Activated CD4-positive, alpha-beta T cell treated with anti-CD3 and anti-CD28 coated beads, Interleukin-10, Interleukin-2, amounts not matched to agents 100 ng/mL and 50 ng/mL, durations not matched to agents 16 hours and 8 hours (primary cell): ENCODE results near the gene TMEM18.

Experiments used
- DNase-seq: peaks from one replicate; pipeline ENCODE4 v3.0.0-alpha.2; 2020

TMEM18 gene

DNA sequence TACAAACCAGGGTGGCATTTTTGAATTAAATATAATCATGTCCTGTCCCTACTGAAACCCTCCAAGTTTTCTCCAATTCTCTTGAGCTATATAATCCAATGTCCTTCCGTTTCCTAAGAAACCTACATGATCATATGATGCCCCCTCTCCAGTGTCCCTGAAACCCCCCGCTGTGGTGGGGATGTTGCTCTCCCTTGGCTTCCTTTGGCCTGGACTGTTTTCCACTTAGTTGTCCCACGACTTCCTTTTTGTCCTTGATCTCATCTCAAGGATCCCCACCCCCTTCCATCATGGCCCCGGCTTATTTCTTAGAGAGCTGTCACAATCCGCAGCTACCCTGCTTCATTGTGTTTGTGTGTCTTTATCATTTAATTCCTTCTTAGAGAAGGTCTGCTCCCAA is 43.8 kb downstream of the TMEM18 start:
- DNase-seq: no peak

DNA sequence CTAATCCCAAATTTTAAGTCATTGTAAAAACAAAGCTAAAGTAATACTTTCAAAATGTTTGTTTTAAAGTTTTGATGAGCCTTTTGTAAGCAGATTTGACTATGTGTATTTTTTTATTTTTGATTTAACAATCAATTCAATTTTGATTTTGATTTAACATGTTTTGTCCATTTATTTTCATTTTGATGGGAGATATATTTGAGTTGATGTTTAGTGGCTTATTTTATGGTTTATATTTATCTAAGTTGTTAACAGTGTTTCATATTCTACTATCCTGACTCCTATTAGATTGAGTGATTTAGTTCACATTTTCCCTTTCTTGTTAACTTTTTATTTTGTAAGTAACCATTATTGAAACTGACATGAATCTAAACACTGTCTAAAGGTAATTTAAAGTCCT is 44.7 kb downstream of the TMEM18 start:
- DNase-seq: no peak

DNA sequence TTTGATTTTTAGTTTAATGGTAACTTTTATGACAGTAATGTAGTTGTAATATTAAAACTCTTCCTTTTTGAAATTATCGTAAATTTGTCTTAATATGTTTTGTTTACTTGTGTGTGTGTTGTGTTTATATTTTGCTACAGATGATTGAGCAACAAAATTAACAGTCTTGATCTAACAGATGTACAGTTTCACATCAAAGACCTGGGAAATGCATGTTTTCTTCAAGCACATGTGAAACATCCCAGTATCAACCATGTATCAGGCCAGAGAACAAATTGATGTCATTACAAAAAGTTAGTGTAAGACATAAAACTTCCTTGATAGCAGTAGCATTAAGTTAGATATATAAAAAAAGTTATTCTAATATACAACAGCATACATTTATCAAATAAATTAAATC is 45.5 kb downstream of the TMEM18 start:
- no peak for DNase-seq

DNA sequence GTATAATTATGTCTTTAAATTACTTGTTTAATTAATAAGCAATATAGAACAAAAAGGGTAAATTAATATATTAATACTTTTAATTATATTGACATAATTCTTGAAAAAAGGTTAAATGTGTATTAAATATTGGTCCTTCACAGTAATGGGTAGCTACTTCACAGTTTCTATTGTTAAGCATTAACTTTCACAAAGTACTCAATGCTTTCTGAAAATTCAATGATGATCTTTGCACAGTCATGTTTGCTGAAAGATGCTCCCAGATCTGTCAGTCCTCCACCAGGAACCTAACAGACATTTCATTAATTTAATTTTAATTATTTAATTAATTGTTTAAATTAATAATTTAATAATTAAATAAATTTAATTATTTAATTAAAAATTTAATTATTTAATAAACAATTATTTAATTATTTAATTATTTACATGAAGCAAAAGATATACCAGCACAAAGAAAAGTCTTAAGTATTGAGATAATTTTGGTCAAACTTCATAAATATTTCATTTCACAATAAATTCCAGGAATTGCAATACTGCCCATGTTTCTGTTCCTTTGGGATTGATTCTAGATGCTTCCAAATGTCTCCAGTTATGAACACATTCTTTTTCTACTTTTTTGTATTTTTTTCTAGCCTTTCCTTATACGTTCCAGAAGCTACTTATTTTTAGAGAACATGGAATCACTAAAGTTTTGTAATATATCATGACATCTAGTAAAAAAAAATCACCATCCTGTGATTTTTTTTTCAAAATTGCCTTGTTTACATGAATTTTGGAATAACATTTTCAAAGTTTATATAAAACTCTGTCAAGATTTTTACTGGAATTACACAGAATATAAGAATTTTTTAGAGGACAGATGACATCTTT is 46.5 kb downstream of the TMEM18 start:
- no peak for DNase-seq

DNA sequence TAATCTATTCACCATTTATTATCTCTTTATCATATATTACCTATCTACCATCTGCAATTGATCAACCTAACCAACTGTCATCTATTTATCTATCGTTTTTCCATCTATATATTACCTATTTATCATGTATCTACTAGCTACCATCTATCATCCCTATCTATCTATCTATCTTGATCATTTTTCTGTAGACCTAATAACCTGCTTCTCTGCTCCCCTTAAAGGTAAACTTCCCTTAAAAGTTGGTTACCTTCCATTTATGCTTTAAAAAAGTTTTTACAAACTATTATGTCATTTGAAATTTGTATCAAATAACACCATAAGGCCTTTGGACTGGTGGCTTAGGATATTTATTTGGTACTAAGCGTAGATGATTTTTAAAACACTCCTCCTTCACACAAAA is 47.2 kb downstream of the TMEM18 start:
- DNase-seq: no peak

DNA sequence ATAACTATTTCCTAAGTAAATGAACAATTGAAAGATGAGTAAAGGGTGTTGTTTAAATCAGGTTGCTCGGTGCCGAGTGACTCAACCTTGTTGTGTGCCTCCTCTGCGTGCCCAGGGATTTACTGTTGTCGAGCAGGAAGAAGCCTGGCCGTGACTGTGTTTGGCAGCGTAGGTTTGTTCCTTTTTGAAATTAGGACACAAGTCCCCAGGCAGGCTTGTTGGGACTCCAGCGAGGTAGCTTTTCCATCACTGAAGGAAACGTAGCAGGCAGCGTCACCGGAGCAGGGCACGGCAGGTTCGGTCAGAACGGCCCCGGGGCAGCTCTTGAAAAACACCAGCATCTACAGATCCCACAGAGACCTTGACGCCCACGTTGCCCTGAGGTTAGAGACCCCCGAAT is 48.6 kb downstream of the TMEM18 start:
- no peak for DNase-seq

DNA sequence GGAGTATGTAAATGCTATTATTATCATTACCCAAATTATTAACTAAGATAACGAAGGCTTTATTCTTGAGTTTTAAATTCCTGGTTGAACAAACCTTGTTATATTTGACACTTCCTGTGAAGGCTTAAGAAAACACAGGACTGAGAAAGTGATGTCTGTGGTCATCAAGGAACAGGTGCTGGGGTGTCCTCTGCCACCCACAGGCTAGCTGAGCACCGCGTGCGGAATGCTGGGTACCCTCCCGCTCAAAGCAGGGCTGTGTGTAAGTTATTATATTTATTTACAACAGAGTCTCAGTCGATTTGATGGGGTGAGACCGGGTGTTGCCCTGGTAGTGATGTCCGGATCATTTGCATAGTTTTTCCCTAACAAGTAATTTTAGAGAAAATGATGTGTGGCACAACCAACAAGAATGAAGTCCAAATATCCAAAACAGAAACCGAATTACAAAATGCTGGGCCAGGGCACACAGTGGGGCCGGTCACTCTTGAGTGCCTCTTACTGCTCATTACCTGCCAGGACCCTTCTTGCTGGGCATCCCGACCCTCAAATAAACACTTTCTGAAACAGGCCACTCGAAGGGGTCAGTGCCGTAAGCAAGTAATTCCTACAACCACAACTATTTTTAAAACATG is 49.2 kb downstream of the TMEM18 start:
- no peak for DNase-seq

DNA sequence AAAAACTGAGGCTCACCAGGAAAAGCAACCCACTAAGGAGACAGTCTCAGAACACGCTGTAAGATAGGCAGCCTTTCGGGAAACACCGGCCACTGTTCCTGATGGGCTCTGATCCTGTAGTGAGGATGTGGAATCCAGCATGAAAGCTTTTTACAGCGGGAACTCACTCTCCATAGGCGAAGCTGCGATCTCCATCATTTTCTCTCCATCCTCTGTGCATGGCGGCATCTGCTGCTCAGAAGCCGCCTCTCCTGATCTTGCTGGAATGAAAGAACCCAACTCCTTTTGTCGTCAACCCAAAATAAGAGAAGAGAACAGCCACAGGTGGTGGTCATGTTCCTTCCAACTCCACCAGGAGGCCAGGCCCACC is 49.9 kb downstream of the TMEM18 start:
- no peak for DNase-seq

DNA sequence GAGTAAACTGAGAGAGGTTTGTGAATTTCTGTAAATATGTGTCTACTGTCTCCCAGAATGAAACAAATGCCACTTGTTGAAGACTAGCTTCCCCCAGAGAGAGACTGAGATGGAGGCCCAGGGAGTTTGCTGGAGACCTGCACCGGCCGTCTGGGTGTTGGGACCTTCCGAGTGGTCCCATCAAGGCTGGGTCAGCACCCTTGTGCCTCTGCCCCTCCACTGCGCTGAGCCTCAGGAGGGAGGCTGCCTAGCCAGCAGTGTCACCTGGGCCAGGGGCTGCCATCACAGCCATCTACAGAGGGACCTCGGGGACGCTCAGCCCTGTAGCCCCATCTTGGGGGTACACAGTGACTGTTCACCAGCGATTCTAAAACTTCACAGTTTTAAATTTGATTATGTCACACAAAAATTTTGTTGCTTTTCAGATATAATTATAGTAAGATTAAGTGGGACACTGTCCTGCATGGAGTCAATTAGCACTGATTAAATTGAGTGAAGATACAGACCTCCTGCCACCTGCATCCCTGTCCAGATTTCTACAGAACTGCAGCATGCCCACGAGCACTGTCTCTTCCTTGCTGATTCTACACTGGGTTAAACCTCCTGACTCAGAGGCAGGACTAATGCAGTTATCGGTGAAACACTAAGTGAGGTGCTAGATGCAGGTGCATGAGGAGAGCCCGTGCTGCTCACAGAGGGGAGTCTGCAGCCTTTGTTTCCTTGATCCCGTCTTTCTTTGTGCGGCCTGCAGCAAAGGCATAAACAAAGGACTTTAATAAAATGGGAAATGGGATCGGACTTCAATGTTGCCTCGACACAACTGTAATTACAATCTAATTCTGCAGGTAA is 50.5 kb downstream of the TMEM18 start:
- DNase-seq: no peak

DNA sequence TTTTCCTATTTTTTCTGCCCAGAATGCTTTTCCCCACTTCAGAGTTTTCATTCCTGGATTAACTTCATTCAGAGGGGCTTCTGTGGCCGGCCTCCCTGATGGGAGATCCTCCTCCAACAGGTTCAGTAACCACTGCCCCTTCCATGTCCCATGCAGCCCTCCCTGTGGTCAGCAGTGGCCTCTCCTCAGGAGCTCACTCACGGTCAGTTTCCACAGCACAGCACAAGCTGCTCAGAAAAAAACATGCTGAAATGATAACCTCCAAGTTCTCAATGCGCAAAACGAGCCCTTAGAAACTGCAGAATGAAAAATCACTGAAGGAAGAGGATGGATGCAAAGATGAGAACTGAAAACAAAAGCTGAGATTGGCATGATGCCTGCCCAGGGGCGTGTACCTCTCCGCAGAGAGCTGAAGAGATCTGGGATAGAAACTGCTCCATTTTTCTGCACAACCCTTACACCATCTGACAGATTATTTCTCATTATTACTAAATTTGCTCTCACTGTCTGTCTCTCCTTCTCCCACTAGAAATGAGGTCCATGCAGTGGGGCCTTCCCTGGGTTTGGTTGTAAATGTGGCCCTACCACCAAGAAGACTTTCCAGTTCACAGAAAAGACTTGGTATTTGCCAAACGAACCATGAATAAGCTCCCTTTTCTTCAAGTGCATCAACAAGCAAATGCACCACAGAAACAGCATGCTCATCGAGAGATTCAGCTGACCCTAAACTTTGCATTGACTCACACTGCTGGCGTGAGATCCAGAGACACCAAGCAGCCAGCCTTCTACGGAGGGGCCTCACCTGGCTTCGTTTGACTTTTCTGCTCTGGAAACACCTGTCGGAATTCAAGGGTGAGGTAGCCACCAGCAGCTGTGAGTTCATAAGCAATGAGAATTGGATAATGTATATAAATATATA is 51.5 kb downstream of the TMEM18 start:
- DNase-seq: no peak

DNA sequence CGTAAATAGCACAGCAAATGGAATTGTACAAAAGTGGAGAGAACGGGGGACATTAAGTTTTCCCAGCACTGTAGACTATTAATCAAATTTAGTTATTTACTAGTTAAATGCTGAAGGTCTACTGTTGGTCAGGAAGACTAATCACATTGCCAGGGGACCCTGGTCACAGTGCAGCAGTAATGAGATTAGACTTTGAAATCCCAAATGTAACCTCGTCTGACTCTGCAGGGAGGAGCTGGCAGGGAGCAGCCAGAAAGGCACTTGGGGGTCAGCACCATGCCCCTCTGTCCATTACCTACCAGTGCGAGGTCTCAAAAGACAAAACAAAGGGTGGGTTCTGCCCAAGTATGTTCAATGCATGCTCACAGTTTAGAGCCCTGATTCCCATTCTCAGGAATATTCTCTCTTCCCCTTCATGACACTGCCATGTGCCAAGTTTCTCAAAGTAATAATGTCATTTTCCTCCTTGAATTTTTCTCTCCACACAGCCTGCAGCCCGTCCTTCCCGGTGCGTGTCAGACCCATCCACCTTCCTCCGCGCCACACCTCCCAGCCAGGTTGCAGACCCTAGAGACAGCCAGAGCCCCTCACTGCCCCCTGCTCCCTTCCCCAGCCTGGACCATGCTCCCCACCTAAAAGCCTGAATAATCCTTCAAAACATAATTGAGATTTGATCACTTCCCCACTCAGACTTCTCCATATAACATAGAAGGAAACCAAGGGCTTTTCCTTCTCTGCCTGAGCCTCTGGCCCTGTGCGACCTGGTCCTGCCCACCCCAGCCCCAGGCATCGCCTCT is 52.5 kb downstream of the TMEM18 start:
- no peak for DNase-seq

DNA sequence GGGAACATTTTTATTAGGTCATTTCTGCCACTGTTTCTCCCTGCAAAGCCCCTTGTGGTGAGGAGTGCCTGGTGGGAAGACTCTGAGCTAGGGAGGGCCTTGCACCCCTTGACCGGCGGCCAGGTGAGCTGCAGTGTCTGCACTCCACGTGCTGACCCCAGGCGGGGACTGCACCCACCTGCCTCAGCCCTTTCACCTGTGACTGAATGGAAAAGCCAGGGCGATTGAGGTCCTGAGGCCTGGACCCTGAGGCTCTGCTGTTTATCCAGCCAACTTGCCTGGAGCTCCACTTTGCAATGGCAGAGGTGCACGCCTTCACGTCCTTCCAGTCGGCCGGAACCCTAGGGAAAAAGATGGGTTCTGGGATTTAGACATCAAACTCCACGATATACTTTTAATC is 53.1 kb downstream of the TMEM18 start:
- no peak for DNase-seq

DNA sequence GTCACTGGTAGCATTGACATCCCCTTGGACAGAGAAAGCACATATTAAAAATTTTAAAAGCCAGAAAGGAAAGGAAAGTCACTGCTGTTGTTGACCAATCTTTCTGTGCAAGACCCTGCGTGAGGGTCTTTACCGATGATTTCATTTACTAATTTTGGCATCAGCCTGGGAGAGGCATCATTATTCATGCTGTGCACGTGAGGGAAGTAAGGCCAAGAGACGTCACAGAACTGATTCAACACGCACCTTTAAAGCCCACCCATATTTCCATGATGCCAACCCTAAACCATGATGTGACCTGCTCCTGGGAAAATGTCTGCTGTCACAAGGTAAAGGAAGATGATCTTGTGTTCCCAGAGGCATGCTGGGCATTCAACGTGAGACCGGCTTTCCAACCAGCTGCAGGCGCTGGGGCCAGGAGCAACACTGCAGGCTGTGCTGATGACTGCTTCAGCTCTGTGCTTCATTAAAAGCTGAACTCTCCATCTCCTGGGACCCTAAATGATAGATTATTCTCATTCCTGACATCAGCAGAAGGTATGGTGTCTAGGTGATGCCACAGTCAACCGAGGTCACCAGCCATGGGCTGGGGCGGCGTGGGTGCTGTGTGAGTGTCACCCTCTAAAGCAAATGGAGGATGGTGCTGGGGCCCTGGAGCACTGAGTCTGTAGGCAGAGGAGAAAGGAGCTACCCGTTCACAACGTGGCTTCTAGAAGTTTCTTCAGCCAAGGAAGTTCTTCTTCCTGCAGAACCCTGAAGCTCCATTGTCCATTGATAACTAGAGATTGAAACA is 53.9 kb downstream of the TMEM18 start:
- DNase-seq: no peak

DNA sequence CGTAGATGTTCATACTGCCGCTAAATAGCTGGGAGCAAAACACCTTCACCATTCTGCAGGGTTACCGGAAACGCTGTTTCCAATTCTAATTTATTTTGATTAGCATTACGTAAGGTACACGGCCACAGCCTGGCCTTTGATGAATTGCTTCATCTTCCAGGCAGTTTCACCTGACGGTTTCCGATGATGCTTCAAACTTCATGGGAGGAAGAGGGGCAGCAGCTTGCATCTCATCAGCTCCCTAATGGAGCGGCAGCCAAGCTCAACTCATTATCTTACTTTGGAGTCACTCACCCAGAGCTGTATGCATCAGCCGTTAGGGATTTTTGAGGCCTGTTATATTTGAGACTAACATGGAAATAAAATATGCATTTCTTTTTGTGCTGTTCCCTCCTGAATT is 54.8 kb downstream of the TMEM18 start:
- no peak for DNase-seq

DNA sequence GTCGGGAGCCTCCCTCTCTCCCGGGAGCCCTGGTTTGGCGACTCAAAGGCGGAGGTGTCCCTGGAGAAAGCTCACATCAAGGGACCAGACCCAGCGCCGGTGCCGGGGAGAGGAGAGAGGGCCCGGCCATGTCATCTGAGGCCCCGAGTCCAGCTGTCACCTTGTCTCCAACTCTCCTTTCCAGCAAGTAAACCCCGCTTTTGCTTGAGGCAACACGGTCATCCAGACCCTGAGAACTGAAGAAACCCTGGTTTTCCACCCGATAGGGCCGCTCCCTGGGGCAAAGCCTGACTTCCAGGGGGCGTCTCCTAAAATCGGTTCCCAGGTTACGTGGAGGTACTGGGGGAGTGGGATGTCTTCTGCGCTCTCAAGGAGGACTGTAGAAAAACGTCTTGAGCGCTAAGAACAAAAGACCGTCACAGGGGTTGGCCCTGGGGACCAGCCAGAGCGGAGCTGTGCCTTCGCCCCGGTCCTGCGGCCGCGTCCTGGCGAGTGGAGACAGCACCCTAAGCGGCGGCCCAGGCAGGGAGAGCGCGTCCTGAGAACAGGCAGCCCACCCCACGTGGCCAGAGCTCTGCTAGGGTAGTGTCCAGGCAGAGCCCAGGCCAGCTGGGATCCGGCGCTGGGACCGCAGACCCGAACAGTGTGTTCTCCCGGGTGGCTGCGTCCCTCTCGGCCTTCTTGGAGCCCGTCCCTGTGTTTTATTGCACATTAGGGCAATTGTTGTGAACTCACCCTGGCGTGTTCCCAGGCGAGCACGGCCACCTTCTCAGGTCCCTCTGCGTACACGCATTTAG is 55.7 kb downstream of the TMEM18 start:
- DNase-seq: no peak

DNA sequence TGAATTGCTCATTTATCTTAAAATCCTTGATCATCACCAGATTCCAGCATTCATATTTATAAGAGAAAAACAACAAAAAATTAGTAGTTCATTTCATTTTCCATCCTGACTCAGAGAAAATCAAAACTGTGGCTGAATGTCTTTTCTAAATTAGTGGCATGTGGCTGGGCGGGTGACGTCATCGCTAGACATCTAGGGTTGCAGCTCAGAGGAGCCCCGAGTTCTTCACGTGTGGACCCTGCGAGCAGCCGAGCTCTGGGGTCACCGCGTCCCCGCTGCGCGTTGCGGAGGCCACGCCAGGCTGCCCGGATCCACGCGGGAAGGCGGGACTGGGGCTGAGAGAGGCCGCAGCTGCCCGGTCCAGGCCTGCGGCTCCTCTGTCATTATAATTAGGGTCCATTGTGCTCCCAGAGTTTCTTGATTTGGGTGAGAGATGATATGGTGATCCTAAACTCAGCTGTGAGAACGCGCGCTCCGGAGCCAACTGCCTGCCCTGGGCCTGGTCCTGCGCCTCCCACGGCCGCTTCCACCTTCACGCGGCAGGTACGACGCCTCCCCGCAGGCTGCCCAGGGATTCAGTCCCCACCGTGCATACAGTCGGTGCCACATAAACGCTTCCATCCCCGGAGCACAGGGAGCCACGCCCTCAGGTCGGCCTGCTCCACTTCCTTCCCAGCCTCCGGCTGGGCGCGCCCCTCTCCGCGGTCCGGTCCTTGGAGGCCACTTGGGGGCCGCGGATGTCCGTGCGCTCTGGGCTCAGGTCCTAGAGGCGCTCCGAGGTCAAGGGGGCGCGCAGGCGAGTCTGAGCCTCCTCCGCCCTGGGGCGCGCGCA is 56.5 kb downstream of the TMEM18 start:
- DNase-seq: no peak

DNA sequence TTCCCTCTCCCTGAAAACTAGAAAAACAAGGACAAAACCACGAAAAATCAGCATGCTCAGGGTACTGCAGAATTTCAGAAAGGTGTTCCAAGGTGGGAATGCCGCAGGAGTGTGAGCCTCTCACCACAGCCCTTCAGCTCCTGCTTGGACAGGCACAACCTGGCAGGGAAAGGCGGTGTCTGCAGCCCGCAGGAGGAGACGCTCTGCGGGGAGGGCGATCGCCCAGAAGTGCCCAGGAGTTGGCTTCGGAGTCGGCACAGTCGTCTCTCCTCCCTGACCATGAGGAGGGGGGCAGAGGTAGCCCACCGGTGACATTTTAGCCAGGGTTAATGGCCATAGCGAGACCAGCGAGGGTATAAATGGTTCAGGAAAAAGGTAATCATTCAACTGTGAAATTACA is 57.2 kb downstream of the TMEM18 start:
- DNase-seq: no peak

DNA sequence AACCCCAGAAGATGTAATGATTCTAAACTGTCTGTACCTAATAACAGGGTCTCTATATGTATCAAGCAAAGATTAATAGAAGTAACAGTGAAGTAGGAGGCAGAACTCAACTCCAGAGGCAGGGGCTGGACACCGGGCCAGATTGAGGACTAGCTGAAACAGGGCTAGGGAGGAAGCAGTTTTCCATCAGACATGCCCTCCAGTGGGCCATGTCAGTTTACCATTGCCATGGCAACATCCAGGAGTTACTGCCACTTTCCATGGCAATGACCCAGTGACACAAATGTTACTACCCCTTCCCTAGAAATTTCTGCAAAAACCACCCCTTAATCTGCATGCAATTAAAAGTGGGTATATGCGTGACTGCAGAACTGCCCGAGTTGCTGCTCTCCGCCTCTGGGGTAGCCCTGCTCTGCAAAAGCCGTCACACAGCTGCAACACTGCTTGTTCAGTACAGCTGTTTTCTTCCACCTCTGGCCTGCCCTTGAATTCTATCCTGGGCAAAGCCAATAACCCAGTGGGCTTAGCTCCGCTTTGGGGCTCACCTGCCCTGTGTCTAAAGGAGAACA is 58.7 kb downstream of the TMEM18 start:
- DNase-seq: no peak

DNA sequence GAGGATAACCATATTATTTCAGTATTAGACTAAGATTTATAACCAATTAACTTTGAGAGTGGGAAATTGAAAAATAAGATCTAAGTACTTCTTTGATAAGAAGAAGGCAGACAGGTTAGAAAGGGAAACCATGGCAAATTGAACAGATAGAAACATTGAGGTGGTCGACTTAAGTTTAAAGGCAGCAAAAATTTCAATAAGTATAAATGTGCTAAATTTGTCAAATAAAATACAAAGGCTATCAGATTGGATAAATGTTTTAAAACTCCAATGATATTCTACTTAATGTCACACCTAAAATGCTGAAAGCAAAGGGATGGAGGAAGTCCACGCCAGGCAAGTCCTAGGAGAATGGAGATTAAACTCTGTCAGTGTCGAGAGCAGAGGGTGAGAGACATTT is 59.2 kb downstream of the TMEM18 start:
- DNase-seq: no peak
